SU-DHL-6 (cell line): ENCODE measurements around the gene PRKAR1B.

ENCODE experiments used
- H2AFZ ChIP-seq: fragments of 200-600 bp; sonication (generic); 2 replicates; pipeline ENCODE4 v1.6.1; 2014; ENCODE audit warnings: low read depth, mild to moderate bottlenecking, moderate library complexity, mixed read lengths, antibody characterized with exemption, low read length; ENCODE audit not compliant: severe bottlenecking
- H3F3A ChIP-seq: fragments of 200-600 bp; shearing (Covaris generic); 2 replicates; pipeline ENCODE4 v1.6.0; 2016; ENCODE audit warnings: antibody characterized with exemption, mild to moderate bottlenecking; ENCODE audit not compliant: insufficient read depth
- H3K27ac ChIP-seq: fragments of 200-600 bp; sonication (generic); 2 replicates; pipeline ENCODE4 v1.5.1; 2016; ENCODE audit warnings: low read depth, mild to moderate bottlenecking, low read length, moderate library complexity, mixed read lengths
- H3K27me3 ChIP-seq: fragments of 200-600 bp; sonication (generic), shearing (Covaris generic); 2 replicates; pipeline ENCODE4 v1.6.0; 2014; ENCODE audit warnings: mild to moderate bottlenecking, low read length
- H3K36me3 ChIP-seq: fragments of 200-600 bp; sonication (generic); 2 replicates; pipeline ENCODE4 v1.6.1; 2014; ENCODE audit warnings: mild to moderate bottlenecking, low read length, mixed read lengths
- H3K4me2 ChIP-seq: fragments of 300-600, 200-600 bp; shearing (Covaris generic), sonication (generic); 2 replicates; pipeline ENCODE4 v1.6.0; 2014; ENCODE audit warnings: low read length, low read depth, mild to moderate bottlenecking; ENCODE audit not compliant: poor library complexity, severe bottlenecking
- H3K4me3 ChIP-seq: fragments of 200-600 bp; sonication (generic); 2 replicates; pipeline ENCODE4 v1.5.1; 2014; ENCODE audit warnings: antibody characterized with exemption, low read length, mild to moderate bottlenecking, mixed read lengths; ENCODE audit not compliant: insufficient read depth, poor library complexity, severe bottlenecking
- H3K79me2 ChIP-seq: fragments of 200-600 bp; sonication (generic); 2 replicates; pipeline ENCODE4 v1.6.1; 2014; ENCODE audit warnings: mild to moderate bottlenecking, low read length, moderate library complexity; ENCODE audit not compliant: insufficient read depth
- H3K9ac ChIP-seq: fragments of 200-600 bp; sonication (generic); 2 replicates; pipeline ENCODE4 v1.7.0; 2014; ENCODE audit warnings: mild to moderate bottlenecking, low read length
- H3K9me2 ChIP-seq: fragments of 200-600 bp; sonication (generic); replicated peaks from 2 replicates; pipeline ENCODE4 v1.6.1; 2014; ENCODE audit warnings: low read length; ENCODE audit not compliant: insufficient read depth
- H3K9me3 ChIP-seq: fragments of 200-600 bp; sonication (generic); 2 replicates; pipeline ENCODE4 v1.6.1; 2014; ENCODE audit warnings: low read length, mixed read lengths; ENCODE audit not compliant: insufficient read depth
- H4K20me1 ChIP-seq: fragments of 200-600 bp; sonication (generic); 2 replicates; pipeline ENCODE4 v1.6.1; 2014; ENCODE audit warnings: low read depth, mild to moderate bottlenecking, antibody characterized with exemption, low read length, moderate library complexity, mixed read lengths
- CTCF ChIP-seq: fragments of 200-600 bp; sonication (generic); IDR thresholded peaks from one replicate; pipeline ENCODE4 v1.5.1; 2017; ENCODE audit warnings: antibody characterized with exemption, mild to moderate bottlenecking, low read length, moderate library complexity; ENCODE audit not compliant: insufficient read depth, poor library complexity, severe bottlenecking
- EZH2phosphoT487 ChIP-seq: fragments of 200-600 bp; sonication (generic), shearing (Covaris generic); conservative IDR thresholded peaks from 2 replicates; pipeline ENCODE4 v1.6.1; 2018; ENCODE audit warnings: mild to moderate bottlenecking, antibody characterized with exemption, low read length, moderate library complexity, mixed read lengths

PRKAR1B gene

DNA sequence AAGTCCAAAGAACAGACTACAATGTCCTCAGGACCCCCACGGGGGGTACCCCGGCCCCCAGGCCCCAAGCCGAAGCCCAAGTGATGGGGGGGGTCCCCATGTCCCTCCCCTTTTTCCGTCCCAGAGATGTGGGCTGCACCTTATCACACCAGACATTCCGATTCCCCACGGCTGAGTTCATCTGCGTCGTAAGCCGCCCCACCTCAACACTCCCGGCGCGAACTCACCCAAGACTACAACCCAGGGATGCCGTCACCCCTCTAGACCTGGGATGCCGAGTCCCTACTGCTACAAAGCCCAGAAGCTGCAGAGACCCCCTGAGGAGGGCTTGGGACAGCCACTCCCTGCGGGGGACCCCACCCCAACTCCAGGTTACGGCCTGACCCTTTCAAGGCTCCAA is 221.9 kb downstream of the PRKAR1B start:
- Histone ChIP-seq H3K36me3 (no peaks in the 10 kb centered on the region), H4K20me1 (no peaks in the 10 kb centered on the region), H3K79me2 (no peaks in the 10 kb centered on the region), H3K9me3 (no peaks in the 10 kb centered on the region), H3K4me2 (no peak overlapping the region), H3K27me3 (no peaks in the 10 kb centered on the region), H3K9ac (no peak overlapping the region), H3K9me2 (no peaks in the 10 kb centered on the region), H3K27ac (no peak overlapping the region), H2AFZ (no peak overlapping the region), H3F3A (no peaks in the 10 kb centered on the region), H3K4me3 (no peak overlapping the region)
- TF ChIP-seq CTCF (no peak), EZH2phosphoT487 (no peak)

GRCh38 chr7:504221-505111 is 222.6 kb downstream of the PRKAR1B start:
- Histone ChIP-seq H3K9me3 (no peaks in the 10 kb centered on the region), H3K27me3 (no peaks in the 10 kb centered on the region), H3K36me3 (no peaks in the 10 kb centered on the region), H3K27ac (no peak overlapping the region), H3F3A (no peaks in the 10 kb centered on the region), H3K79me2 (no peaks in the 10 kb centered on the region), H3K4me3 (no peak overlapping the region), H3K4me2 (no peak overlapping the region), H2AFZ (no peak overlapping the region), H3K9ac (no peak overlapping the region), H4K20me1 (no peaks in the 10 kb centered on the region), H3K9me2 (no peaks in the 10 kb centered on the region)
- TF ChIP-seq CTCF (no peak), EZH2phosphoT487 (no peak)

GRCh38 chr7:503575-504111 is 223.4 kb downstream of the PRKAR1B start:
- no peaks in the 10 kb centered on the region for H3K9me2 ChIP-seq
- H3K27ac ChIP-seq: no peak overlapping the region
- no peaks in the 10 kb centered on the region for H3K79me2 ChIP-seq
- no peak overlapping the region for H2AFZ ChIP-seq
- TF ChIP-seq CTCF: no peak
- no peak for TF ChIP-seq EZH2phosphoT487
- H3K4me3 ChIP-seq: no peak overlapping the region
- no peaks in the 10 kb centered on the region for H3K27me3 ChIP-seq
- no peaks in the 10 kb centered on the region for H3F3A ChIP-seq
- H3K4me2 ChIP-seq: no peak overlapping the region
- no peak overlapping the region for H3K9ac ChIP-seq
- H3K9me3 ChIP-seq: no peaks in the 10 kb centered on the region
- no peaks in the 10 kb centered on the region for H4K20me1 ChIP-seq
- no peaks in the 10 kb centered on the region for H3K36me3 ChIP-seq
